Non-pigmented ciliary epithelial cell (primary cell): ENCODE results near the gene WDR70.
"Not testable (repeated sequence)": the region's sequence is repeated elsewhere in the genome, so short reads cannot be mapped to it uniquely, and the experiment has no call there.

ENCODE experiments used
- DNase-seq: peaks from one replicate; pipeline ENCODE4 v3.0.0-alpha.2; 2010; ENCODE audit warnings: low read depth

The WDR70 gene

DNA sequence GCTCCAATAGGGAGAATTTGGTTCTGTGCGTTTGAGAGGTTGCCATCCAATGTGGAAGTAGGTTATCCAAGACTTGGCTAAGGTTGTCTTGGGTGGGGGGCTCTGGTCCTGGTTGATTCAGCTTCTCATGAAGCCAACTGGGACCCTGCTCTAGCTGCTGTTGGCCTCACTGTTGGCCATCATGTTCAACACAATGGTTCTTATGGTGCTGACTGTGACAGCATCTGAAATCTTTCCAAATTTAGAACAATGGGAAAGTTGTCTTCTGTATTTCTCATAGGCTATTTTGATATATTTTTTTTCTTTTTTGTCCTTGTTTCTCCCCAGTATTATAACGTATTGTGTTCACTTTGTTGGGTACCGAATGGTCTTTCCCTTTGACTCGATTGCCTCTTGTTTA is 388.8 kb downstream of the WDR70 start:
- no peak for DNase-seq

DNA sequence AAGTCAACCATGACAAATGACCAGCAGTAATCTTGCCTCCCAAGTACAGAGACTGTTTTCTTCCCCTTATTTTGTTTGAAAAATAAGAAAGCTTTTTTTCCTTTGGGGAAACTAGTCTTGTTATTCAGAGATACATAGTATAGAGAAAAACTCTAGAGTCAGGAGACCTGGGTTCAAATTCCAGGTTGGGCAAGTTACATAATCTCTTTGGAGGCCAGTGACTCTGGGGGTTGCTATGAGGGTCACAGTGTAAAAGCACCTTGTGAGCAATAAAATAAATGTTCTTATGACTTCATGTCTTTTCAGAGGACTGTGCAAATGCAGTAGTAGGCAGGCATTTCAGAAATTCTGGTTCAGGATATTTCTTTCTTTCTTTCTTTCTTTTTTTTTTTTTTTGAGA is 389.3 kb downstream of the WDR70 start:
- no peak for DNase-seq

DNA sequence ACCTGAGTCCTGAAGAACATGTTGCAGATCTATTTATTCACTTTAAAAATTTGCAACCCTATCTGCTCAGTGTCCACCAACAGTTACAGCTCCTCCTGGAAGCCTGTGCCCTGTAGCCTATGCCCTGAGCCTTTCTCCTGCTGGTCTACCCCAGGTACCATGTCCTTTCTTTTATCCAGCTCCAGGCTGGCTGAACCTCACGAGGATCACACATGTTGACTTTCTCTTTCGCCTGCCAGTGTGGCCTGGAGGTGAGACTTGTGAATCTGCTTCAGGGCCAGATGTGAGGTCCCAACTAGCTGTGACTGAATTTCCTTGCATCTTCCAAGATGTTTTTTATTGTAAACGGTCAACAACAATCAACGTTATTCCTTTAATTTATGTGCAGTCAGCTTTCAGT is 390.0 kb downstream of the WDR70 start:
- no peak for DNase-seq

DNA sequence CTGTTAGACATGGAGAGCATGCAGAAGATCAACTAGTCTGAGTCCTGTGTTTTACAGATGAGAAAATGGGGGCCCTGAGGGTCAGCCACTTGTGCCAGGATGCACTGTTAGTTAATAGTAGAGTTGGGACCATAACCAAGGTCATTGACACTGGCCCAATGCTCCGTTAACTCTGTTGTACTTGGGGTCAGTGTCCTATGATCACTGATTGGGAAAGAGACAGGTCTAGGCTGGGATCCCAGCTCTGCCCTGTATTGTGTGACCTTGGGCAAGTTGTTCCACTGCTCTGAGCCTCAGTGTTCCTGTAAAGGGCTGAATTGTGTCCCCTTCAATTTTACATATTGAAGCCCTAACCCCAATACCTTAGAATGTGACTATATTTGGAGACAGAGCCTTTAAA is 390.7 kb downstream of the WDR70 start:
- no peak for DNase-seq

DNA sequence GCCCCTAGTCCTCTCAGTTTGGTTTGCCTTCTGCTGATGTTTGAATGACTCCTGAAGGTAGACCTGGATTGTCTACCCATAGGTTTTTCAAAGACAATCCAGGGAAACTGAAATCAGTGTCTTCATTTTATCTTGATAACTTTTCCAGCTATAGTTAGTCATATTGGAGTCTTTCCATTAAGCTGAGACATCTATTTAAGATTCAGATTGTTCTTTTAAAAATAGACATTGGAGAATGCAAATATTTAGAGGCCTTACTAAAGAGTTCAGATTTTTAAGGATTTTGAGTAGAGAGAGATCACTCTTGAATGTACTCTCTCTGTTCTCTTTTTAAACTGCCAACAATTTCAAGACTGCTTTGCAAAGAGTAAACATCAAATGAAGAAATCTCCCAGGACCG is 391.7 kb downstream of the WDR70 start:
- no peak for DNase-seq

DNA sequence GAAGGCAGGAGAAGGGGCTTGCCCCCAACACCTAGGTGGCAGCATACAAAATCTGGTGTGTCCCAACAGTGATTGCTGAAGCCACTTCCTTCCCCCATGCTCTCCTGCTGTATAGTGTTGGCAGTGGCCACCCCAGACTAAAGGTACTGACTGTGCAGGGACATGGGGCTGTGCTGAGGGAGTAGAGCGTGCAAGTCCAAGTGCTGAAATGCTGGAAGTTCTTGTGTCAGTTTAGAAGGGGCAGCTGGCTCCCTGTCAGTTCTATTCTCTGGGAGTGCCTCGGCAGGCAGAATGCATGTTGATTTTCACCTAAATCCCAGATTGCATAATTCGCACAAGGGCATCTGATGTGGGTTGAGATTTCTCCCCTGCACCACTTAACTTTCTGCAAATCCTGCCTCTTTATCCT is 392.1 kb downstream of the WDR70 start:
- no peak for DNase-seq

DNA sequence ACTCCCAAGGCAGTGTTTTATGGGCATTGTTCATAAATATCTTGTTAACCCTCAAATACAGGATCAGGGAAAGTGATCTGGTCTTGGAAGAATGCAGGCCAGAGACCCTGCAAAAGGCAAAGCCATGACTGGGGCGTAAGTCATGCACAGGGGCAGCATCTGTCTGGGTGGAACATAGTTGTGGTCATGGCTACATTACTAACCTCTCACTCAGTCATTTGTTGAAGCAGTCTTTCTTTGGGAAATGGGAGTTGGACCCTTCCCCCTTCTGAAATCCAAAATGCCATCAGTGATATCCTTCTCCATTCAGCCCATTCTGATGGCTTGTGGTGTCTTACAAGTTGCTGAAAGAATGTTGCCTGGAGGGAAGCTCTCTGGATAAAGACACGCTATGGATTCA is 392.6 kb downstream of the WDR70 start:
- peak; percentile 99 for DNase-seq

DNA sequence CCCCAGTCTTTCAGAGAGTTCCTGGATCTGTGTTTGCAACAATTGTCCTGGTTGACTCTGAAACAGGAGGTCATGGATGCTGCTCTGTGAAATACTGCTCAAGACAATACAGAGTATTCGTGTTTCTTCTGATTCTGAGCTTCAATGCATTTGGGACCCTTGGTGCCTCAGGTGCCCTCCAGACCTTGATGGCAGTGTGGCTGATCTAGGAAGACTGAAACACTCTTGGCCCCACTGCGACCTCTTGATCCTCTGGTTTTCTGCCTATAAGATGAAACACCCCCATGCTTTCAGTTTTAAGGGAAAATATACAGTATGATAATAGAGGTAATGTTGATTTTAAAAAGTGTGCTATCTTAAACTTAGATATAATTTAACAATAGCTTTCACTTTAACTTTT is 393.1 kb downstream of the WDR70 start:
- no peak for DNase-seq

DNA sequence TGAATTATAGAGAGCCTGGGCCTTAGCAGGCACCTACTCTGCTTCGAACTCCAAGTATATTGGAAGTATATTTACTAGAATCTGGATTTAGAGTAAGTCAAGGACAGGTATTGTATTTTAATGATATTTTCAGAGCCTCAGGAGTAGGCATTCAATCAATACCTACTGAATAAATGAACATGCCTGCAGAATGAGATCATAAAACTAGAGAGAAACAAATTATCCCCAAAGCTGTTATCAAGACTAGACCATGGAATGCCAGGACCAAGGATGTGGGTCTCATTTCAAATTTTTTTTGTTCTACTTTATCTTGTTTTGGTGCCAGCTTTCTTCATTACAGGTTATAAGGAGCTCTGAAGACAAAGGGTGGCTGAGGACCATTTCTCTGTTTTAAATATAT is 394.7 kb downstream of the WDR70 start:
- DNase-seq: no peak

DNA sequence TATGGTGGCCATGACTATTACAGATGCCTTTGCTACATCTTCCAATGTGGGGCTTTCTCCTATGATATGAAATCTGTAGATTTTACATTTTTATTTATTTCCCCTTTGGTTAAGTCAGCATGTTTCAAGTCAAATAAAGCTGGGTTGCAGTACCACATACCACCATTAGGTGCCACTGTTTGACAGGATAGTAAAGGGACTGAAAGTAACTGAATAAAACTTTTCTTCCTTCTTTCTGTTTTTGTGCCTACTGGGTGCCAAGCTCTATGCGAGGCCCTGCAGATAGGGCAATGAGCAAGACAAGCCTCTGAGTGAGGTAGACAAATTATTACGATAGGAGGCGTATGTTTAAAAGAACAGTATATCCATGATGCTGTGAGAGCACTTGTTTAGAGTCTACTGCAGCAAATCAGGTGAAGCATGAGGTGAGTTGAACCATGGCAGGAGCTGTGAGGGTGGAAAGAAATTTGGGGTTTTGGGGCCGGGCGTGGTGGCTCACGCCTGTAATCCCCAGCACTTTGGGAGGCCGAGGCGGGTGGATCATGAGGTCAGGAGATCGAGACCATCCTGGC is 395.9 kb downstream of the WDR70 start:
- no peak for DNase-seq

DNA sequence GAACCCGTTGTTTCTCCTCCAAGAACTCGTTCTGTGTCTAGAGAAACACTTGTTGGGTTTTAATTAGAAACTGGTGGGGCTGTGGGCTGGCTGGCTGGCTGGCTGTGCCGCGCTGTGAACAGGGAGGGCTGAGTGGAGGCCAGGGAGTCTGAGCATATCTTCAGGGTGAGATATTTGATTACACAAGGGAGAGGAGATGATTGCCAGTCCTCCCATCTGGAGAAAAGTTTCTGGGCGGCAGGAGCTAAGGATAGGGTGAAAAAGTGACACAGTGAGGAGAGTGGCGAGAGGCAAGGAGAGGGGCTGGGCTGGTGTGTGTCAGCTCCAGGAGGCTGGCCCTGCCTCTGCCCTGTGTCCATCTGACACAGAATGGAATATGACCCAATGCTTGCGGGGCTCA is 397.7 kb downstream of the WDR70 start:
- DNase-seq: no peak

DNA sequence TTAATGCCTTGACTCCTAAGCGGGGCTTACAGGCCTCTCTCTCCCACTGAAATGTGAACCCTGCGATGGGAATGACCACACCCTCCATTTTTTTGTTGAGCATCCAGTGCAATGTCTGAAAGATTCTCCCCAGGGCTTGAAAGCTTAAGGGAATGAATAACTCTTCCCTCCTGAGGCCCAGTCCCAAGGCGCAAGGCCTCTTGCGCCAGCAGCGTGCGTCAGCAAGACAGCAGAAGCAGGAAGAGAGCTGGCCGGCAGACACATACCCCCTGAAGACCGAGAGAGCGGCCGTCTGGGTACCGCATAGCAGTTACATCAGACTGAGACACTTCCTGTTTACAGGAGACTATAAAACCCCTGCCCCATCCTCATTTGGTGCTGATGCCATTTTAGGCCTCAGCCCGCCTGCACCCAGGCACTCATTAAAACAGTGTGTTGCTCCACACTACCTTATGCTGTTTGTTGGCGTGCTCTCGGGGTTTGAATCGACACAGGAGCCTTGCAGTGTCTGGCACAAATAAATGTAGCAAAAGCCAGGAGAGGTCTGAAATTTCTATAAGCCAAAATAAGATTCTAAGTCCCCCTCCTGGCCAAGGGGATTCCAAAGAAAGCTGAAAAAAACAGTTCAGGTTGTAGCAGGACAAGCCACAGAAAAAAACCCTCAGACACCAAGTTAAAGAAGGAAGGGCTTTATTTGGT is 398.5 kb downstream of the WDR70 start:
- peak; percentile 85 for DNase-seq

DNA sequence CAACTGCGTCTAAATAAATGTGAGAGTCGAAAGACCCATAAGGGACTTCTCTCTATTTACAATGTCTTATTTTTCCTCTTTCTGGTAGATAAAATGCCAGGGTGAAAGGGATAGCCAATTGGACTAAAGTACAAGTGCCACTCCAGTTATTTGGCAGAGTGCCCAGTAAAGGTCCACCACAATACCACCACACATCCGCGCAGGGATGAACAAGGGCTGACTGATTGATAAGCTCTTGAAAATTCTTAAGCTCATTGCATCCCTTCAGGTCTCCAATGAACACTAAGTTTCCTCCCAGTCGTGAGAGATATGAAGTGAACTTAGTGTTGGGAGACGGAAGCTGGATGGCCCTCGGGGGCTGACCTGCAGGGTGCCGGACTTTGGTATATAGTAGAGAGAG is 402.3 kb downstream of the WDR70 start:
- not testable (repeated sequence) for DNase-seq

DNA sequence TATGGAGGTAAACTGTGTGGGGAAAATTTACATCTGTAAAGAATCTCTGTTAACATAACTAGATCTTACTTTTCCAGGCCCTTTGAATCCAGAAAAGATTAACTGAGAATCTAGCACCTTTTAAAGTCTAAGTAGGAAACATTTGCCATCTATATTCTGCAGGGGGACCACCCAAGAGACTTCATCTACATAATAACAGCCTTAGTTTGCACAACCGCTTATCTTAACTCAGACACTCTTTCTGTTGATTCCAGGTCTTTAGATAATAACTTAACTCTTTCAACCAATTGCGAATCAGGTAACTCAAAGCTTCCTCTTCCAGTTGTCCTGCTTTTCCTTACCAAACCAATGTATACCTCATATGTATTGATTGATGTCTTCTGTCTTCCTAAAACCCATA is 407.3 kb downstream of the WDR70 start:
- DNase-seq: no peak

DNA sequence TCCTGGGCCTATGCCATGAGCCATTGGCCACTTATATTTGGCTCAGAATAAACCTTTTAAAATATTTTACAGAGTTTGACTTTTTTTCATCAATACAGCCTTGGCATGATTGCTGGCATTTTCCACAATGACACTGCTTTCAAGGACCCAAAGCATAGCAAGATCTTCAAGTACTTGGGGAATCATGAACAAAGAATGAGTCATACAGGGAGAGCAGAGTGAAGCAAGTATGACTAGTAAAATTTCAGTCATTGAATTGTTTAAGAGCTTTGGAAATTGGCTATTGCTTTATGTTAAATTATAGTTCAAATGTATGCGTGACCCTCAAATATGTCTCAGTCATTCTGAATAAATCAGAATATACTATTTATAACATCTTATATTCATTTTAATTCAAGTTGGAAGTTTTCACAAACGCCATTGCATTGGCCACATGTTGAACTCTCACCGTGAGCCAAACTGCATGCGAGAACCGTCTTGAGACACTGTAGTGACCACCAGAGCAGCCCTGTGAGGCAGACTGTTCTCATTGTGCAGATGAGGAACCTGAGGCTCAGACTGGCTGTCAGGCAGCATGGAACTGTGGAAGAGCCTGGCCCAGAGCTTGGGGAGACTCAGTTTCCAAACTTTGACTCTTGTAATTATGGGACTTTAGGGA is 407.9 kb downstream of the WDR70 start:
- no peak for DNase-seq

DNA sequence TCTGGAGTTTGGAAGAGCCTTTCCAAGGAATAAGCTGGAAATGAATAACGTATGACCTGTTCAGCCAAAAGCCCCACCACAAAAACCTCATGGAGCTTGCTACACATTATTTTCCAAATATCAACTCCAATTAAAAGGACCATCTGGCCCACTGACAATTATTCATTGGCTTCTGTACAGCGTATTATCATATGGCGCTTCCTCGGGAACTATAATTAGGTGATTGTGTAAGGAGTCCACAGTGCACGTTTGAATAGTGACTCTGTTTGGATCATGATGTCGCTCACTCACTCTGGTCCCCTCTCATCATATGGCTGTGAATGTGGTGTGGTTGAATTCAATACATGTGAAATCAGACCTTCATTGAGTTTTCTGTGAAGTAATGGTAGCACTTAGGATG is 408.6 kb downstream of the WDR70 start:
- DNase-seq: no peak

DNA sequence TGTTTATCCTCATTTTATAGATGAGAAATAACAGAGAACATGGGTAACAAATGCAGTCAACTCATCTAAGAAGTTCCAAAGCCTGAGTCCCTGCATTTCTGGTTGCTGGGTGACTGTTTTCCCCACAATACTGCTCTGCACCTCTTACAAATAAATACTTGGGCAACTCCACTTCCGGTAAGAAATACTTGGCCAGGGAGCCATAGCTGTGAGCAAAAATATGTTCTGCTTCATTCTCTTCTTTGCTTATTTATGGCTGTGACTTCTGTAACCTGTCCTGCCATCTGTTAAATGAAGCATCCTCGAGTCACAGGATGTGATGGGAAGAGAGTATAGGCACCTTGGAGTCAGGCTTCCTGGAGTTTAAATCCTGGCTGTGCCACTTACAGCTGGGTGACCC is 410.9 kb downstream of the WDR70 start:
- no peak for DNase-seq

DNA sequence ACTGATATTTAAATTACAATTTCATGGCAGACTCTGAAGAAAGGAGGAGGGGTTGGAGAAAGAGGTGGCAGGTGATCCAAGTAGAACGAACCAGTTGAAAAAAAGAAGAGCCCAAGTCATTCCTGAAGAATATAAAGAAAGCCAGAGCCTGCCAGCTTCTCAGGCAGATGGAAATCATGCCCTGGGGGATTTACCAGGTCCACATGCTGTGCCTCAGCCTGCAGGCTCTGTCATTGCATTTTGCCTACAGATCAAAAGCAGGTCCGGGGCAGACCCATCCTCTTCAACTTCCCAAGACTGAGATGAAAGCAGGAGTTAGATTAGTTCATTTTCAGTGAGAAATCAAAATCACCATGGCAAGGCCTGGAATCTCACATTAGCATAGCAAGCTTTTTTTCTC is 412.2 kb downstream of the WDR70 start:
- DNase-seq: no peak

DNA sequence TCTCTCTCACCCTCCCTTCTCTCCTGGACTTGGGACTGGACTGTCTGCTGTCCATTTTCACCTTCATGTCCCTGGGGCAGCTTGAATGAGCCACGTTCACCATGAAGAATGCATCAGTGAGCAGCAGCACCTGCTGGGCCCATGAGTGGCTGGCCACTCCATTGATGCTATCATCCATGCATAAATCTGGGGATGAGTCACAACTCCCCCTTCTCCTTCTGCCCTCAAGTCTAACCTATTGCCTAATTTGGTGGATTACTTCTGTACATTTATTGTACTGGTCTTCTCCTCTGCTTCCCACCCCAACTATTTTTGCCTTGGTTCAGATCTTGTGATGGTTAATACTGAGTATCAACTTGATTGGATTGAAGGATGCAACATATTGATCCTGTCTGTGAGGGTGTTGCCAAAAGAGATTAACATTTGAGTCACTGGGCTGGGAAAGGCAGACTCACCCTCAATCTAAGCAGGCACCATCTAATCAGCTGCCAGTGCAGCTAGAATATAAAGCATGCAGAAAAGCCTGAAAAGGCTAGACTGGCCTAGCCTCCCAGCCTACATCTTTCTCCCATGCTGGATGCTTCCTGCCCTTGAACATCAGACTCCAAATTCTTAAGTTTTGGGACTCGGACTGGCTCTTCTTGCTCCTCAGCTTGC is 414.0 kb downstream of the WDR70 start:
- peak; percentile 66 for DNase-seq

DNA sequence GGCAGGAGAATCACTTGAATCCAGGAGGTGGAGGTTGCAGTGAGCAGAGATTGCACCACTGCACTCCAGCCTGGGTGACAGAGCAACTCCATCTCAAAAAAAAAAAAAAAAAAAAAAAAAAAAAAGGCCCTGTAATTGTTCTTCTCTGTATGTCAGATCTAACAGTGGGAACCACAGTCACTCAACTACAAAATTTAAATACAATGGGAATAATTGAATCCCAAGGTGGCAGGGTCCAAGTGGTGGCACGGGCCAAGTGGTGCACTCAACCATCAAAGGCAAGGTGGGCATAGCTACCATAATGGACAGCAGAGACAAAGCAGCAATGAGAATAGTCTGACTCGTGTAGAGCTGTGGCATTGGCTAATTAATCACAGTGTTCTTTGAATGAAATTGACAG is 416.2 kb downstream of the WDR70 start:
- not testable (repeated sequence) for DNase-seq

DNA sequence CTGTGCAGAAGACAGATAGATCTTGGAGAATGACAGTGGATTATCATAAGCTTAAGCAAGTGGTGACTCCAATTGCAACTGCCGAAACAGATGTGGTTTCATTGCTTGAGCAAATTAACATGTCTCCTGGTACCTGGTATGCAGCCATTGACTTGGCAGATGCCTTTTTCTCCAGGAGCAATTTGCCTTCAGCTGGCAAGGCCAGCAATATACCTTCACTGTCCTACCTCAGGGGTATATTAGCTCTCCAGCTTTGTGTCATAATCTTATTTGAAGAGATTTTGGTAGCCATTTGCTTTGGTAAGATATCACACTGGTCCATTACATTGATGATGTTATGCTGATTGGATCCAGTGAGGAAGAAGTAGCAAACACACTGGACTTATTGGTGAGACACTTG is 417.3 kb downstream of the WDR70 start:
- not testable (repeated sequence) for DNase-seq

DNA sequence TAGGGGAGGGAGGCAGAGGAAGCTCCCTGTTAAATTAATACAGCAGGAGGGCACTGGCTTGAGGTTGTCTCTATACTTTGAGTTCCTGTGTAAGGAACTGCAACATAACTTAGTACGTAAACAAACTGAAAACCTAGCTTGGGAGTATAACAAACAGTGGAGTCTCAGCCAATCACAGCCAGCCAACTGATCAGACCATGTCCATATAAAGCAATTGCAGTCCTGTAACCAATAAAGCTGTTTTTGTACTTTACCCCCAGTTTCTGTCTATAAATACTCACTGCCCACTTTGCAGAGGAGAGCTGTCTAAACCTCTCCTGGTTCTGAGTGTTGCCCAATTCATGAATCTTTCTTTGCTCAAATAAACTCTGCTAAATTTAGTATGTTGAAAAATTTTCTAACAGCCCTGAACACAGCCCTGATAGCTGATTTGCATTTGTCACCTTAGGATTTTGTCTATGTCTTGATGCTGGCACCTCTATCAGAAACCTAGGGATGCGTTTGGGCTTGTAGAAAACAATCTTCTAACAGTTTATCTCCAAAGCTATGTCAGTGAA is 420.8 kb downstream of the WDR70 start:
- DNase-seq: no peak

DNA sequence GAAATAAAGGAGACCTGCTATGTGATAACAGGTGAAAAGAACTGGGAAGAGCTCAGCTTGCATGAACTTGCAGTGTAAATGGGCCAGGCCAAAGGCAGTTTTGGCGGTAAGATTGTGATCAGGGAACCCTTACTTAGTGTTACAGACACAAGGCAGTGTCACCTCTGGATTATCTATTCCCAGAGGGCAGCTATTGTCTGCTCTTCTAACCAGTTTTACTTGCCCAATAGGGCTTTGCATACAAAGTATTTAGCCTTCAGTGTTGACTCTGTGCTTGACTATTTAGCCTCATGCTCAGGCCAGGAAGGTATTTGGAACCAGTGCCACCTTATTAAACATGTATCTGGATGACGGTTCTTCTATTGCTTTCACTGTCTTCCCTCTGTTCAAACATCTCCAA is 422.4 kb downstream of the WDR70 start:
- DNase-seq: no peak
